ENCODE results near the gene LRP1B.

LRP1B gene

DNA sequence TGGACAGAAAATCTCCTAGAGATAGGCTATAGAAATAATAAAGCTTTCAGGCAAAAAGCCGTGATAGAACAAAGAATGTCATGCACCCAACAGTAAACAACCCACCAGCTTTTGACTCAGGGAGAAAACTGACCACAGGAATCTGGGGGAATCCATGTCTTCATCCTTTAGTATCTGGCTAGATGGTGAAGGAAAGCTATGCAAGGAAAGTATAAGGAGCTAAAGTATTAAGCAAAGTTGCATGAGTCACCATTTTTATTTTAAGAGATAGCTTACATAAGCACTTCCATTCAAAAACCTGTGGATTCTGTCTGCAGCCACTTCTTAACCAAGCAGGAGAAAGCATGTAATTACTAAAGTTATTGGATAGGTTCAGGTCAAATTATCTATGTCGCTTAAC is 363.8 kb downstream of the LRP1B start:
- no peak overlapping the region for H3K4me3 Mint-ChIP-seq
- H3K4me1 Mint-ChIP-seq = no peaks in the 10 kb centered on the region
- peak overlapping the region in 1 of 3 experiments; percentile 15 for H3K27ac Mint-ChIP-seq
- TF ChIP-seq, protein P1, sequence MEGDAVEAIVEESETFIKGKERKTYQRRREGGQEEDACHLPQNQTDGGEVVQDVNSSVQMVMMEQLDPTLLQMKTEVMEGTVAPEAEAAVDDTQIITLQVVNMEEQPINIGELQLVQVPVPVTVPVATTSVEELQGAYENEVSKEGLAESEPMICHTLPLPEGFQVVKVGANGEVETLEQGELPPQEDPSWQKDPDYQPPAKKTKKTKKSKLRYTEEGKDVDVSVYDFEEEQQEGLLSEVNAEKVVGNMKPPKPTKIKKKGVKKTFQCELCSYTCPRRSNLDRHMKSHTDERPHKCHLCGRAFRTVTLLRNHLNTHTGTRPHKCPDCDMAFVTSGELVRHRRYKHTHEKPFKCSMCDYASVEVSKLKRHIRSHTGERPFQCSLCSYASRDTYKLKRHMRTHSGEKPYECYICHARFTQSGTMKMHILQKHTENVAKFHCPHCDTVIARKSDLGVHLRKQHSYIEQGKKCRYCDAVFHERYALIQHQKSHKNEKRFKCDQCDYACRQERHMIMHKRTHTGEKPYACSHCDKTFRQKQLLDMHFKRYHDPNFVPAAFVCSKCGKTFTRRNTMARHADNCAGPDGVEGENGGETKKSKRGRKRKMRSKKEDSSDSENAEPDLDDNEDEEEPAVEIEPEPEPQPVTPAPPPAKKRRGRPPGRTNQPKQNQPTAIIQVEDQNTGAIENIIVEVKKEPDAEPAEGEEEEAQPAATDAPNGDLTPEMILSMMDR (IDR thresholded peaks at IDR 0.05; ENCODE audit: unreplicated experiment in 3 of 3) = no peak
- H3K27me3 Mint-ChIP-seq (ENCODE audit: low read depth) = no peaks in the 10 kb centered on the region
- H3K9me3 Mint-ChIP-seq = no peaks in the 10 kb centered on the region
- no peaks in the 10 kb centered on the region for H3K36me3 Mint-ChIP-seq (ENCODE audit: low read depth)

DNA sequence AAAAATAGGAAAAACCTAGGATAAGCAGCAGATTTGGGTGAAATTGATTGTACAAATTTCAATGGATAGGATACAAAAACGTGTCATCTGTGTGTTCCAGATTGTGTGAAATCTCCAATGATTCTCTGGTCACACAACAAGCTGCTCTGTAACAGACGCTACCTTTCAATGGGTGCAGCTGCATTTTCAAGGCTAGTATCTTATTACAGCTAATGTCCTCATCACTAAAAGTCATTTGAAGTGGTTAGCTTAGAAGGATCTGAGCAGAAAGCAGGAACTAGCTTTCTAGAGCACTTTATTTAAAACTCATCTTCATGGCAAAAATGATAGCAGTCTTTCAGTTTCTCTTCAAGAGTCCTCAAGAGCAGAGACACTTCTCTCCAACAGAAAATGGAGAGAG is 364.6 kb downstream of the LRP1B start:
- H3K36me3 Mint-ChIP-seq (ENCODE audit: low read depth) = no peaks in the 10 kb centered on the region
- H3K27ac Mint-ChIP-seq = no peak overlapping the region
- no peak overlapping the region for H3K4me3 Mint-ChIP-seq
- TF ChIP-seq, protein P1 (IDR thresholded peaks at IDR 0.05; ENCODE audit: unreplicated experiment in 3 of 3) = no peak
- H3K4me1 Mint-ChIP-seq = no peaks in the 10 kb centered on the region
- no peaks in the 10 kb centered on the region for H3K9me3 Mint-ChIP-seq
- H3K27me3 Mint-ChIP-seq (ENCODE audit: low read depth) = no peaks in the 10 kb centered on the region

DNA sequence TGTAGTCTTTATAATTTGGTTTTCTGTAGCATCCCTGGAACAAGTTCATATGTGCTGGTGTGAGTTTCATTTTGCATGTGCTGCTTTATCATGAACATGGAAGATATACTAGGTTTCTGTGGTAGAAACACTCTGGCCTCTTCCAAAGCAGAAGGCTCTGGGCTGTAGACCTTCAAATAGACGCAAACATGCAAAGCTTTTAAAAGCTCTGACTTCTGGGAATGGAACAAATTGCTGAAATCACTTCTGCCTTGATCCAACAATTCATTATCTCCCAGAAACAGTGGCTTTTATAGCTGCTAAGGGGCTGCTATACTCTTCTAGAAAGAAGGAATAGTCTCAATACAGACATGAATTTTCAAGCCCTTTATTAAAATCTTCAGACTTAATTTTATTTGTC is 382.2 kb downstream of the LRP1B start:
- Mint-ChIP-seq H3K4me1 (no peaks in the 10 kb centered on the region), H3K27ac (no peak overlapping the region), H3K4me3 (no peak overlapping the region), H3K27me3 (ENCODE audit: low read depth) (peaks cover 3% of the 10 kb centered on the region), H3K9me3 (peaks cover 2% of the 10 kb centered on the region), H3K36me3 (ENCODE audit: low read depth) (no peaks in the 10 kb centered on the region)
- TF ChIP-seq, protein P1 (IDR thresholded peaks at IDR 0.05; ENCODE audit: unreplicated experiment in 3 of 3) = no peak

DNA sequence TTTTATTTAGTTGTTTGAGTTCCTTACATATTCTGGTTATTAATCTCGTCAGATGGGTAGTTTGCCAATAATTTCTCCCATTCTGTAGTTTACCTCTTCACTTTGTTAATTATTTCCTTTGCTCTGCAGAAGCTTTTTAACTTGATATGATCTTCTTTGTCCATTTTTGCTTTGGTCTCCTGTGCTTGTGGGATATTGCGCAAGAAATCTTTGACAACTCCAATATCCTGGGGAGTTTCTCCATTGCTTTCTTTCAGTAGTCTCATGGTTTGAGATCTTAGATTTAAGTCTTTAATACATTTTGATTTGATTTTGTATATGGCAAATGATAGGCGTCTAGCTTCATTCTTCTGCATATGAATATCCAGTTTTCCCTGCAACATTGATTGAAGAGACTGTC is 389.2 kb downstream of the LRP1B start:
- no peaks in the 10 kb centered on the region for H3K36me3 Mint-ChIP-seq (ENCODE audit: low read depth)
- H3K4me3 Mint-ChIP-seq = no peak overlapping the region
- TF ChIP-seq, protein P1 (IDR thresholded peaks at IDR 0.05; ENCODE audit: unreplicated experiment in 3 of 3) = no peak
- H3K9me3 Mint-ChIP-seq = peaks cover 2% of the 10 kb centered on the region
- H3K27ac Mint-ChIP-seq = no peak overlapping the region
- no peaks in the 10 kb centered on the region for H3K4me1 Mint-ChIP-seq
- peaks cover 3% of the 10 kb centered on the region for H3K27me3 Mint-ChIP-seq (ENCODE audit: low read depth)

DNA sequence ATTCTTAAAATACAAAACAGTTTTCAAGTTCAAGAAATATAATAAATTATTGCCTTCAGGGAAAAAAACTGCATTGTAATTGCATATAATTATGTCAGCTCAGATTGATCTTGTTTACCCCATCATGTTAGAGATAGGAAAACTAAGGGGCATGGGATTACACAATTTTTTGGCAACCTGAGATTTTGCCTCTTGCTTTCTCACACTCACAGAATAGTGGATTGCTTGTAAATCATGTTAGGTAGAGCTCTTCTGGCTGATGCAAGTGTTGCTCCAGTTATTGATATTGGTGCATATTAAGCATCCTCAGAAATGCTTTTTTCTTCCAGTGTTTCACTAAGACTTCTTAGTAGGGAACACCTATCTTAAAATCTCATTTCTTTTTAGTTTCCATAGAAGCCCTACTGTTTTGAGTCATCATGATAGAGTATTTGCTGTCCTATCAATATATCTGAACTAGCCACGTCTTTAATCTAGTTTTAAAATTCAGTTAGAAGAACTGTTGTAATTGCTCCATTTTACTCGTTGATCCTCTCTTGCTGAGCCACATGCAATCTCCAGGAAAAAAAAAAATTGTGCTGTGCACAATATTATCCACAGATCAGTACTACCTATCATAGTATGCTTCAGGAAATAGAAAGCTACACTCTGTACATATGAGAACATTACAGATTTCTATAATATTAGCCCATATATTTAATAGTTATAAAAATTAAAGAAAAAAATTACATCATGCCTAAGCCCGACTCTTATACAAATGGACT is 393.1 kb downstream of the LRP1B start:
- Mint-ChIP-seq H3K27ac (no peak overlapping the region), H3K9me3 (no peaks in the 10 kb centered on the region), H3K4me1 (no peaks in the 10 kb centered on the region), H3K36me3 (ENCODE audit: low read depth) (no peaks in the 10 kb centered on the region), H3K27me3 (ENCODE audit: low read depth) (no peaks in the 10 kb centered on the region), H3K4me3 (no peak overlapping the region)
- TF ChIP-seq, protein P1 (IDR thresholded peaks at IDR 0.05; ENCODE audit: unreplicated experiment in 3 of 3) = no peak

DNA sequence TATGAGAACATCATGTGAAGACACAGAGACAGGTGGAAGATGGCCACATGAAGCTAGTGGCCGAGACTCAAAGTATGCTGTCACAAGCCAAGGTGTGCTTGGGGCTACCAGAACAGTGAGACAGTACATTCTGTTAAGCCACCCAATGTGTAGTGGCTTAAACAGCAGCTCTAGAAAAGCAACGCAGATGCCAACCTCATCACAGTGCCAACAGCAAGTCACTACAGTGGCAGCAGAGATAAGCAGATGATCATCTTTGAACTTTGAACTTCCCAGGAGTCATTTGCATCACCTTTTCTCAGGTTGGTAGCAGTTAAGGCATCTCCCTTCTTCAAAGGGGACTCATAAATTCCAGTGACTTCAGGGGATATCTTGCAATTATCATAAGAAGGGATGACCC is 394.4 kb downstream of the LRP1B start:
- no peaks in the 10 kb centered on the region for H3K27me3 Mint-ChIP-seq (ENCODE audit: low read depth)
- H3K27ac Mint-ChIP-seq = no peak overlapping the region
- TF ChIP-seq, protein P1 (IDR thresholded peaks at IDR 0.05; ENCODE audit: unreplicated experiment in 3 of 3) = no peak
- H3K4me3 Mint-ChIP-seq = no peak overlapping the region
- no peaks in the 10 kb centered on the region for H3K9me3 Mint-ChIP-seq
- H3K4me1 Mint-ChIP-seq = no peaks in the 10 kb centered on the region
- H3K36me3 Mint-ChIP-seq (ENCODE audit: low read depth) = no peaks in the 10 kb centered on the region

Measured in nephron (organoid).